SK-N-SH (cell line): ENCODE data around the gene PELI2. TPM values are rescaled to one million over a fixed set of nuclear protein-coding genes. Genes with fewer than 3 reads are reported as not detected.

Experiments
- CTCF ChIA-PET: fragments of 300-600, 350-600 bp; formaldehyde crosslinking; extraction: SDS; loops from one replicate; lab custom pipeline; 2021; lab: Yijun Ruan, JAX
- POLR2A ChIA-PET: fragments of 350-600 bp; sonication (Branson Sonifier 250); formaldehyde crosslinking; extraction: SDS; loops from one replicate; lab custom pipeline; 2020; ENCODE audit warnings: antibody characterized with exemption, inconsistent platforms; lab: Yijun Ruan, JAX
- DNase-seq: peaks from one replicate; pipeline ENCODE4 v3.0.0; 2012
- H2AFZ ChIP-seq: fragments of 200-600 bp; sonication (generic); 2 replicates; pipeline ENCODE4 v1.8.1; 2016; ENCODE audit warnings: antibody characterized with exemption, mild to moderate bottlenecking, low read depth
- H3F3A ChIP-seq: fragments of 200-600 bp; sonication (generic); replicated peaks from 2 replicates; pipeline ENCODE3; 2016; ENCODE audit warnings: antibody characterized with exemption, mild to moderate bottlenecking; ENCODE audit not compliant: insufficient read depth
- H3K27ac ChIP-seq, 2 experiments: fragments of 200-500 bp in 1 of 2; fragments of 200-600 bp in 1 of 2; sonication (Bioruptor generic) in 1 of 2; sonication (generic), shearing (Covaris generic) in 1 of 2; 2 replicates each; pipeline versions ENCODE4 v1.5.1 to v1.6.1; 2014 to 2016; ENCODE audit warnings: low read depth in 2 of 2, inconsistent platforms in 1 of 2, low read length in 1 of 2, mild to moderate bottlenecking in 1 of 2, mixed read lengths in 1 of 2
- H3K27me3 ChIP-seq: fragments of 200-600 bp; sonication (generic), shearing (Covaris generic); 2 replicates; pipeline ENCODE4 v1.6.1; 2016; ENCODE audit warnings: mixed run types; ENCODE audit not compliant: insufficient read depth
- H3K36me3 ChIP-seq, 2 experiments: fragments of 200-500 bp in 1 of 2; fragments of 200-600 bp in 1 of 2; sonication (Bioruptor generic) in 1 of 2; sonication (generic) in 1 of 2; replicated peaks in 1 of 2; 2 replicates each; pipeline versions ENCODE3 to v1.5.1; 2014 to 2016; ENCODE audit warnings: low read length in 1 of 2, mild to moderate bottlenecking in 1 of 2; ENCODE audit not compliant: insufficient read depth in 2 of 2, control insufficient read depth in 1 of 2
- H3K4me1 ChIP-seq, 2 experiments: fragments of 200-500 bp in 1 of 2; fragments of 200-600 bp in 1 of 2; sonication (Bioruptor generic) in 1 of 2; sonication (generic), shearing (Covaris generic) in 1 of 2; 2 replicates each; pipeline versions ENCODE4 v1.5.1 to v1.6.1; 2014 to 2016; ENCODE audit warnings: low read depth in 1 of 2, low read length in 1 of 2, mixed run types in 1 of 2; ENCODE audit not compliant: insufficient read depth in 2 of 2, control insufficient read depth in 1 of 2
- H3K4me2 ChIP-seq: fragments of 200-600 bp; sonication (generic), shearing (Covaris generic); 2 replicates; pipeline ENCODE4 v1.6.1; 2017; ENCODE audit warnings: mixed run types
- H3K4me3 ChIP-seq, 2 experiments: fragments of 200-500 bp in 1 of 2; fragments of 200-600 bp in 1 of 2; sonication (Bioruptor generic) in 1 of 2; sonication (generic), shearing (Covaris generic) in 1 of 2; 2 replicates each; pipeline versions ENCODE4 v1.5.1 to v1.8.1; 2014 to 2016; ENCODE audit warnings: low read depth in 2 of 2, inconsistent platforms in 1 of 2, low read length in 1 of 2, mild to moderate bottlenecking in 1 of 2, mixed read lengths in 1 of 2, moderate library complexity in 1 of 2
- H3K79me2 ChIP-seq: fragments of 200-600 bp; sonication (generic); 2 replicates; pipeline ENCODE4 v1.8.1; 2017; ENCODE audit warnings: mild to moderate bottlenecking; ENCODE audit not compliant: insufficient read depth
- H3K9ac ChIP-seq: fragments of 200-600 bp; sonication (generic); 2 replicates; pipeline ENCODE4 v1.6.1; 2017; ENCODE audit warnings: mixed run types
- H3K9me2 ChIP-seq: fragments of 200-600 bp; sonication (generic); 2 replicates; pipeline ENCODE4 v1.6.1; 2017; ENCODE audit warnings: mixed run types
- H3K9me3 ChIP-seq: fragments of 200-600 bp; sonication (generic); 2 replicates; pipeline ENCODE4 v1.6.1; 2017; ENCODE audit warnings: mixed run types, mild to moderate bottlenecking, moderate library complexity
- H4K20me1 ChIP-seq: fragments of 200-600 bp; sonication (generic); 2 replicates; pipeline ENCODE4 v1.6.1; 2017; ENCODE audit warnings: mild to moderate bottlenecking, mixed run types; ENCODE audit not compliant: insufficient read depth
- CHD2 ChIP-seq: fragments of 150-350 bp; IDR thresholded peaks from 2 replicates; pipeline ENCODE4 v1.6.1; 2018; ENCODE audit warnings: low read length; ENCODE audit not compliant: partially characterized antibody
- EZH2phosphoT487 ChIP-seq: fragments of 200-600 bp; sonication (generic); IDR thresholded peaks from 2 replicates; pipeline ENCODE4 v1.6.1; 2017; ENCODE audit warnings: low read depth, mixed run types, mild to moderate bottlenecking, antibody characterized with exemption, moderate library complexity, borderline replicate concordance
- FOSL2 ChIP-seq: IDR thresholded peaks from 2 replicates; pipeline ENCODE4 v1.4.0; 2012; ENCODE audit warnings: low read depth, mild to moderate bottlenecking, moderate library complexity, borderline replicate concordance
- FOXJ3 ChIP-seq: sonication (generic); formaldehyde crosslinking; IDR thresholded peaks from 2 replicates; pipeline ENCODE4 v1.5.1; 2020; ENCODE audit warnings: mild to moderate bottlenecking, missing genetic modification reagents
- FOXM1 ChIP-seq: IDR thresholded peaks from 2 replicates; pipeline ENCODE4 v1.4.0; 2012; ENCODE audit warnings: low read depth, mild to moderate bottlenecking
- GABPA ChIP-seq: IDR thresholded peaks from 2 replicates; pipeline ENCODE4 v1.4.0; 2012; ENCODE audit warnings: low read depth, mild to moderate bottlenecking
- GATA2 ChIP-seq: sonication (generic); formaldehyde crosslinking; IDR thresholded peaks from 2 replicates; pipeline ENCODE4 v1.5.0; 2020; ENCODE audit warnings: mild to moderate bottlenecking, missing genetic modification reagents
- JUND ChIP-seq: IDR thresholded peaks from 2 replicates; pipeline ENCODE4 v1.4.0; 2012
- NFIC ChIP-seq: IDR thresholded peaks from 2 replicates; pipeline ENCODE4 v1.4.0; 2012; ENCODE audit warnings: borderline replicate concordance
- NRF1 ChIP-seq: IDR thresholded peaks from 2 replicates; pipeline ENCODE4 v1.6.1; 2012; ENCODE audit warnings: low read depth, mild to moderate bottlenecking, low read length
- POLR2AphosphoS5 ChIP-seq: IDR thresholded peaks from 2 replicates; pipeline ENCODE4 v1.6.1; 2012; ENCODE audit warnings: low read depth, low read length
- RAD21 ChIP-seq: IDR thresholded peaks from 2 replicates; pipeline ENCODE4 v1.6.1; 2012; ENCODE audit warnings: mild to moderate bottlenecking, low read length
- RCOR1 ChIP-seq: fragments of 150-350 bp; IDR thresholded peaks from 2 replicates; pipeline ENCODE4 v1.6.1; 2017; ENCODE audit warnings: antibody characterized with exemption, low read length
- RFX5 ChIP-seq: IDR thresholded peaks from 2 replicates; pipeline ENCODE4 v1.6.1; 2012; ENCODE audit warnings: mild to moderate bottlenecking, improper control_type of control experiment, low read length
- RXRA ChIP-seq: IDR thresholded peaks from 2 replicates; pipeline ENCODE4 v1.4.0; 2012; ENCODE audit warnings: low read depth, mild to moderate bottlenecking, borderline replicate concordance
- TCF12 ChIP-seq: IDR thresholded peaks from 2 replicates; pipeline ENCODE4 v1.4.0; 2012
- YY1 ChIP-seq: IDR thresholded peaks from 2 replicates; pipeline ENCODE4 v1.4.0; 2012; ENCODE audit warnings: low read depth, mild to moderate bottlenecking
- WGBS: methylation state at CpG from one replicate; pipeline ENCODE4 v1.1.6; 2017; ENCODE audit warnings: low lambda C conversion rate; 5-methylcytosine and 5-hydroxymethylcytosine counted together
- polyA plus RNA-seq, 3 experiments: library from polyadenylated mRNA; depleted of rRNA; stranded (reverse); fragments of >200 nt; gene quantifications; 2 replicates each; pipeline ENCODE4 v1.2.3, GENCODE V29; 2012
- TF ChIP-seq, protein P1 (sequence below): fragments of 150-350 bp; IDR thresholded peaks from 2 replicates; pipeline ENCODE4 v1.6.1; 2017; ENCODE audit warnings: antibody characterized with exemption, low read length, low read depth, borderline replicate concordance
- TF ChIP-seq, protein P2 (sequence below): IDR thresholded peaks from 2 replicates; pipeline ENCODE4 v1.4.0; 2012; ENCODE audit warnings: low read depth, borderline replicate concordance
- TF ChIP-seq, protein P3 (sequence below): IDR thresholded peaks from 2 replicates; pipeline ENCODE4 v1.4.0; 2012; ENCODE audit warnings: low read depth
- TF ChIP-seq, protein P4 (sequence below): IDR thresholded peaks from 2 replicates; pipeline ENCODE4 v1.4.0; 2012; ENCODE audit warnings: low read depth, borderline replicate concordance

PELI2 gene
- polyA plus RNA-seq, 1 of the 3 experiments (the other 2 are of a cell fraction): not detected

DNA sequence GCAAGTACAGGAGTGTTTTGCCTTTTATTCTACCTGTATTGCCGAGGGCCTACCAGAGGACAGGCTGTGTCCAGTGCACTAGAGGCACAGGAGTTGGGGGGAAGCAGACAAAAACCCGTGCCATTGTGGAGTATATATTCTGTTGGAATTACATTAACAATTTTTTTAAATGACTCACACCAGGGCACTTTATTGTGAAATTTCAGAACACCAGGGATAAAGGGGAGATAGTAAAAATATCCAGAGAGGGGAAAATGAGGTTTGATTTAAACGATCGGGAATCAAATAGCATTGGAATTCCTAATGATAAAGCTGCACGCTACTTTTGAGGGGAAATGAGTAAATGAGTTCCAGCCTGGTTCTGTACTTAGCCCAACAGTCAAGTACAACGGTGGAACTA lies 123.2 kb downstream of the PELI2 start:
- Histone ChIP-seq H4K20me1 (no peaks in the 10 kb centered on the region), H3K4me3 (no peak overlapping the region), H3K4me1 (peaks cover 0 to 4% of the 10 kb centered on the region in 2 experiments; a peak in 1 of 4 replicates), H3K9me2 (no peaks in the 10 kb centered on the region), H2AFZ (no peak overlapping the region; the same call in 1 of the 2 replicates), H3K79me2 (no peaks in the 10 kb centered on the region), H3K27ac (no peak overlapping the region), H3K36me3 (no peaks in the 10 kb centered on the region), H3K9ac (no peak overlapping the region), H3K4me2 (no peak overlapping the region), H3F3A (peaks cover 8% of the 10 kb centered on the region), H3K27me3 (peaks cover 6% of the 10 kb centered on the region; the same call in 1 of the 2 replicates), H3K9me3 (no peaks in the 10 kb centered on the region)
- TF ChIP-seq, protein P1, sequence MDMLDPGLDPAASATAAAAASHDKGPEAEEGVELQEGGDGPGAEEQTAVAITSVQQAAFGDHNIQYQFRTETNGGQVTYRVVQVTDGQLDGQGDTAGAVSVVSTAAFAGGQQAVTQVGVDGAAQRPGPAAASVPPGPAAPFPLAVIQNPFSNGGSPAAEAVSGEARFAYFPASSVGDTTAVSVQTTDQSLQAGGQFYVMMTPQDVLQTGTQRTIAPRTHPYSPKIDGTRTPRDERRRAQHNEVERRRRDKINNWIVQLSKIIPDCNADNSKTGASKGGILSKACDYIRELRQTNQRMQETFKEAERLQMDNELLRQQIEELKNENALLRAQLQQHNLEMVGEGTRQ: no peak
- TF ChIP-seq RFX5: no peak
- no peak for TF ChIP-seq RAD21
- no peak for TF ChIP-seq NFIC
- no peak for TF ChIP-seq JUND
- no peak for TF ChIP-seq CHD2
- TF ChIP-seq GATA2 (CRISPR knock-in tag): no peak
- TF ChIP-seq, protein P2, sequence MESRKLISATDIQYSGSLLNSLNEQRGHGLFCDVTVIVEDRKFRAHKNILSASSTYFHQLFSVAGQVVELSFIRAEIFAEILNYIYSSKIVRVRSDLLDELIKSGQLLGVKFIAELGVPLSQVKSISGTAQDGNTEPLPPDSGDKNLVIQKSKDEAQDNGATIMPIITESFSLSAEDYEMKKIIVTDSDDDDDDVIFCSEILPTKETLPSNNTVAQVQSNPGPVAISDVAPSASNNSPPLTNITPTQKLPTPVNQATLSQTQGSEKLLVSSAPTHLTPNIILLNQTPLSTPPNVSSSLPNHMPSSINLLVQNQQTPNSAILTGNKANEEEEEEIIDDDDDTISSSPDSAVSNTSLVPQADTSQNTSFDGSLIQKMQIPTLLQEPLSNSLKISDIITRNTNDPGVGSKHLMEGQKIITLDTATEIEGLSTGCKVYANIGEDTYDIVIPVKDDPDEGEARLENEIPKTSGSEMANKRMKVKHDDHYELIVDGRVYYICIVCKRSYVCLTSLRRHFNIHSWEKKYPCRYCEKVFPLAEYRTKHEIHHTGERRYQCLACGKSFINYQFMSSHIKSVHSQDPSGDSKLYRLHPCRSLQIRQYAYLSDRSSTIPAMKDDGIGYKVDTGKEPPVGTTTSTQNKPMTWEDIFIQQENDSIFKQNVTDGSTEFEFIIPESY: no peak
- no peak for TF ChIP-seq EZH2phosphoT487
- TF ChIP-seq, protein P3, sequence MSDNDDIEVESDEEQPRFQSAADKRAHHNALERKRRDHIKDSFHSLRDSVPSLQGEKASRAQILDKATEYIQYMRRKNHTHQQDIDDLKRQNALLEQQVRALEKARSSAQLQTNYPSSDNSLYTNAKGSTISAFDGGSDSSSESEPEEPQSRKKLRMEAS: no peak
- CTCF ChIA-PET: no interaction called here
- WGBS: 11% methylated on average over 6 of the region's 6 CpGs
- POLR2A ChIA-PET: no interaction called here
- no peak for DNase-seq

DNA sequence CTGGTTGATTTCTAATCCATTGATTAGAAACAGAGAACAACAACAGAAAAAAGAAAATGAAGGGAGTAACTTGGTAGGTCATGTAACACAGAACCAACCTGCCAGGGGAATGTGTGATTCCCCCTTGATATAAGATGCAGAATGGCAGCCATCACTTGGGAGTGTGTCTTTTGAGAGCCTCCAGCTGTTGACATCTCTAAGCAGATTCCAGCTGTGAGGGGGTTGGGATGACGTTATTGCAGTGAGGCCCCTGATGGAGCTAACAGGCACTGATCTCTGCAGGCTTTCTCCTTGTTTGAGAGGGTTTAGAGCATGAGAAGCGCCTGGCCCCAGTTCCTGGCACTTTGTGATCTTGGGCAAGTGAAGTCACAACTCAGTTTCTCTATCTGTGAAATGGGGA lies 124.9 kb downstream of the PELI2 start:
- CTCF ChIA-PET: no interaction called here
- peaks cover 0 to 4% of the 10 kb centered on the region in 2 experiments; a peak in 1 of 4 replicates for H3K4me1 ChIP-seq
- H3K9me2 ChIP-seq: no peaks in the 10 kb centered on the region
- TF ChIP-seq CHD2 (no peak), FOXM1 (no peak), RCOR1 (no peak), FOSL2 (no peak), NRF1 (no peak), FOXJ3 (CRISPR knock-in tag) (no peak), RXRA (no peak), POLR2AphosphoS5 (no peak), YY1 (no peak), TCF12 (no peak), GABPA (no peak)
- TF ChIP-seq, protein P3: no peak
- TF ChIP-seq, protein P2: no peak
- TF ChIP-seq, protein P4, sequence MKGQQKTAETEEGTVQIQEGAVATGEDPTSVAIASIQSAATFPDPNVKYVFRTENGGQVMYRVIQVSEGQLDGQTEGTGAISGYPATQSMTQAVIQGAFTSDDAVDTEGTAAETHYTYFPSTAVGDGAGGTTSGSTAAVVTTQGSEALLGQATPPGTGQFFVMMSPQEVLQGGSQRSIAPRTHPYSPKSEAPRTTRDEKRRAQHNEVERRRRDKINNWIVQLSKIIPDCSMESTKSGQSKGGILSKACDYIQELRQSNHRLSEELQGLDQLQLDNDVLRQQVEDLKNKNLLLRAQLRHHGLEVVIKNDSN: no peak
- H3K79me2 ChIP-seq: no peaks in the 10 kb centered on the region
- peaks cover 8% of the 10 kb centered on the region for H3F3A ChIP-seq
- no peak for DNase-seq
- no peak overlapping the region for H3K4me2 ChIP-seq
- no peak overlapping the region for H2AFZ ChIP-seq
- no peaks in the 10 kb centered on the region for H3K36me3 ChIP-seq
- H4K20me1 ChIP-seq: no peaks in the 10 kb centered on the region
- H3K9ac ChIP-seq: no peak overlapping the region
- no peak overlapping the region for H3K27ac ChIP-seq
- POLR2A ChIA-PET: no interaction called here
- no peaks in the 10 kb centered on the region; the same call in 1 of the 2 replicates for H3K27me3 ChIP-seq
- H3K9me3 ChIP-seq: no peaks in the 10 kb centered on the region
- no peak overlapping the region for H3K4me3 ChIP-seq
- WGBS: 21% methylated on average over 2 of the region's 2 CpGs
